Mesenteric fat pad (tissue), 1 donor: ENCODE results near the gene HTR4. TPM values are rescaled to one million over a fixed set of nuclear protein-coding genes. Genes with fewer than 3 reads are reported as not detected.
"Not testable (repeated sequence)": the region's sequence is repeated elsewhere in the genome, so short reads cannot be mapped to it uniquely, and the experiment has no call there.

Experiments used
- DNase-seq: peaks from one replicate; pipeline ENCODE4 v3.0.0-alpha.2; 2020; ENCODE audit warnings: low spot score
- long read RNA-seq: library from polyadenylated mRNA; unstranded; transcript quantifications from one replicate; pipeline ENCODE4 v2.0.0, GENCODE V29; 2020
- total RNA-seq: library from RNA; stranded (reverse); fragmentation: NEBNext Ultra II Directional; extraction: Animal tissue kit (Norgen Biotek cat#: 25700); gene quantifications from one replicate; pipeline ENCODE4 v1.2.1, GENCODE V29; 2021
- donor health status: DM: yes; HTN: yes; CAD: no.

HTR4 gene, protein sequence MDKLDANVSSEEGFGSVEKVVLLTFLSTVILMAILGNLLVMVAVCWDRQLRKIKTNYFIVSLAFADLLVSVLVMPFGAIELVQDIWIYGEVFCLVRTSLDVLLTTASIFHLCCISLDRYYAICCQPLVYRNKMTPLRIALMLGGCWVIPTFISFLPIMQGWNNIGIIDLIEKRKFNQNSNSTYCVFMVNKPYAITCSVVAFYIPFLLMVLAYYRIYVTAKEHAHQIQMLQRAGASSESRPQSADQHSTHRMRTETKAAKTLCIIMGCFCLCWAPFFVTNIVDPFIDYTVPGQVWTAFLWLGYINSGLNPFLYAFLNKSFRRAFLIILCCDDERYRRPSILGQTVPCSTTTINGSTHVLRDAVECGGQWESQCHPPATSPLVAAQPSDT
- 0.16 TPM for total RNA-seq
- long read RNA-seq, result 0 reads

DNA sequence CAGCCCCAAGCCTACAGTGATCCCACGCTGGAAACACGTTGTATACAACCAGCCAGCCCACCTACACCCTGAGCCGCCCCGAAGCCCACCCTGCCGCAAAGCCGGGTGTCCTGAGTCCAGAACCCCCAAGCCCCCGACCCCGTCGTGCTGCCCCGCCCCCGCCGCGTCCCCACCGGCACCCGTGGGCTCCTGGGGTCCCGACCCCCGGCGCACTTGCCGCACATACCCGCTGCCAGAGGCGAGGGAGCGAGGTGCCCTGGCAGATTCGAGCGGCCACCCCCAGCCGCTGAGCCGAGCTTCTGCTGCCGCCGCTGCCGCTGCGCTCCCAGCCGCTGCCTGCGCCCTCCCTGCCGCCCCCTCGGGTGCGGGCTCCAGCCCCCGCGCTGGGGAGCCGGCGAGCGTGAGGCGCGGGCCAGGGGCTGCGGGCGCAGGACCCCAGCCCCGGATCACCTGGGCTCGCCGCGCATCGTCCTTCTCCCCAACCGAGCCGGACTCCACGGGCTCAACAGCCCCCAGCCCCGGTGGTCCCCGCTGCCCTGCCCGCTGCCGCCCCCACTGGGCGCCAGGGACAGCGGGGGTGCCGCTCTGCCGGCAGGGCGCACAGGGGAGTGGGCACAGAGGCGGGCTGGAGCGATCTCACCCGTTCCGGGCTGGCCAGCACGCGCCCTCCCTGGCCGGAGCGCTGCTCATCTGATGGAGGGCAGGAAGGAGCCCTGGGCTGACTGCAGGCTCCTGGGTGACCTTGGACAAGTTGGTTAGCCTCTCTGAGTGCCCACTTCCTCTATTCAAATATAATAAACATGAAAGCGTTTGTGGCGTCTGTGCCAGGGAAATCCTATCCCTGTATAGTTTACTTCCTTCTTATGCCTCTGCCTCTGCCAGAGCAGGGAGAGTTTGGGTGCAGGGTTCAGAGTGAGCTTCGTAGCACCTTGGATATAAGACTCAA is at the start of gene HTR4:
Gene HTR4, minus strand, starts transcription at position 692 of the 946 bp plus-strand sequence. CDS start 17,513 bp downstream, outside the sequence.
- no peak for DNase-seq

DNA sequence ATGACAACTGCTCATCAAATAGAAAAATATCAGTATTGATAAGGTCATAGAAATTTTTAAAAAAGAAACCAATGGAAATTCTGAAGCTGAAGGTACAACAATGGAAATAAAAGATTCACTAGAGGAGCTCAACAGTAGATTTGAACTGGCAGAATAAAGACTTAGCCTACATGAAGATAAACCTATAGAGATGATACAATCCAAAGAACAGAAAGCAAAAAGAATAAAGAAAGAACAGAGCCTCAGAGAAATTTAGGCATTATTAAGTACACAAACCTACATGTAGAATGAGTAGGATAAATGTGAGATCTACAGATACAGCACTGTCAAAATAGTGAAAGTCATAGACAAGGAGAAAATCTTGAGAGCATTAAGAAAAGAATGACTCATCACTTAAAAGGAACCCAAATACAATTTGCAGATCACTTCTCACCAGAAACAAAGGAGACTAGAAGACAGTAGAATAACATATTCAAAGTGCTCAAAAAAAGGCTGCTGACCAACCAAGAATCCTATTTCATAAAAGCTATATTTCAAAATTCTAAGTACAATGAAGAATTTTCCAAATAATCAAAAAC is 47.8 kb upstream of the HTR4 start:
- DNase-seq, result no peak

DNA sequence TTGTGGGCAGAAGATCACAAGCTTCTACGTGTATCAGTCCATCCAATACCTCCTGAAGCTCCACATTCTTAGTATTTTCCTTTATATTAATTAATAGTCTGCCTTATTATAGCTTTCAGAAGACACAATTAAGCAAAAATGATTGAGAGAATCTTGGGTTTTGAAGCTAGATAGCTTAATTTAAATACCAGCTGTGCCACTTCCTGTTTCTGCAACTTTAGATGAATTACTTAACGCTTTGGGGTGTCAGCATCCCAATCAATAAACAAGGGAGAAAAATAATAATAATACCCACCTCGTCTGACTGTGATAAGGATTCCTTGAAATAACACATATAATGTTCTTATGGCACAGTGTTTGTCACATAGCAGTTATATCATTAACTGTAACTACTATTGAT is 44.7 kb upstream of the HTR4 start:
- no peak for DNase-seq

DNA sequence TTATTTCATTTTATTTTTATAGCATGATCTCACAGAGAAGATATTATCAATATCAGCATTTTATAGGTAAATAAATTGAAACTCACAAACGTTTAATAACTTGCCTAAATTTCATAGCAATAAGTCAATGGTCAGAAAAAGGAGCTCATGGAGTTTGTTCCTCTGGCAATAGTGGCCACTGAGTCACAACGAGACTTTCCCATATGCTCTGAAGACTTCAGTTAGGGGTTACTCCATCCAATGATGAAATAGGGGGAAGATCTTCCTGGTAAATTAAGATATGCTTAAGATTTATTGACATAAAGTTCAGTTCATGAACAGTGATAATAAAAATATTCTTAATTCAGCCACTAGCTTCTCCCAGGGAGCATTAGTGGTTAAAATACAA is 43.5 kb upstream of the HTR4 start:
- no peak for DNase-seq

DNA sequence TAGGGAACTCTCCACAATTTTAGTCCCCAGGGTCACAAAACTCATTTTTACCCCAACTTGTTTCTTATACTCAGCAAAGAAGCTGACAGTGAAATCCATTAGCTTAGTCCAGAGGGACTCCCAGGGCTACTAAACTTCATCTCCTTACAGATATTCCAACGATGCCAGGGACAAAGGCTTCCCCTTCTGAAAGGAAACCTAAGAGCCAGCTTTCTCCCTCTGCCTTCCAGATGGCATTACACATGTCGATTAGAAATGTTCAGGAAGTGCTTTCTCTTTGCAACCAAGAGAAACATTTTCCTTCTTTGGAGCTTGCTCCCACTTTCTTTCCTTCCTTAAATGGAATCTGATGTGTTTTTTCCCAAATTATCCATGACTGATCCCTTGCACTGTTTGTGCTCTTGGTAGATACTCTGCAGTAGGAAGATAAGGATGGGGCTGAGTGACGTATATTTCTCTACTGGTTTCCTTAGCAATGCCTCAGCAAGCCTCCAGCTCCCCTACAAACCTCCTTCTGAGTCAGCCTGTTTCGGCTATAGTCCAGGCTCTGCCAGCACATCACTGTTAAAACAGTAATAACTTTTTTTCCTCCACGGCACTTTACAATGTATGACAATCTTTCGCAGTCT is 43.0 kb upstream of the HTR4 start:
- no peak for DNase-seq

DNA sequence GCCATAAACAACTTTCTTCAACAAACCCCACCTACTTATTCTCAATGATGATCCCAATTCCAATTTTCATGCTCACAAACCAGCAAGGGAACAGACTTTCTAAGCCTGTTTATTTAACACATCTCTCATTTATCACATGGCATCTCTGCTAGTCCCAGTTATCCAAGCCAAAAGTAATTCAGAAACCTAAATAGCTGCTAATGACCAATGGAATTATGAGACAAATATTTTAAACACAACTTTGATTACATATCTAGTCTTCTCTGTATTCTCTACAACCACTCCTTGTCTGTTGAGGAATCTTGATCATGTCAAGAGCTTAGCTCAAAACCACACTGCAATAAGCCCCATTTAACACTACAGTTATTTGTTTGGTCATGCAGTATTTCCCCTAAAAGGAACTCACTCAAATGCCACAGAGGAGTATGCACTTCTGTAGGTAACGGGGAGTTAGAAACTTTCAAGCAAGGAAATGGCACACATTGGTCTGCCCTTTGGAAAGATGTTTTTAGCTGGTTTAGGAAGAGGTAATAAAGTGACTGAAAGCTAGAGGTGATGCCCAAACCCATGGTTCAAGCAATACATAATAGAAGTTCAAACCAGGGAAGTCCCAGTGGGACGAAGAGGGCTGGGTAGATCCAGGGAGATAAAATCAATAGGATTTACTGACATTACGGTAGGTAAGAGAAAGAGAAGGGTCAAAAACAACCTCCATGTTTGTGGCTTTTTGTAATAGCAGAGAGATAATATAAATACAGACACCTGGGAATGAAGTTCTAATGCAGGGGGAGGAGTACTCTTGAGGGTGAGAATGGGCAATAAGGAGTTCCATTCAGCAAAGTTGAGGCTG is 42.1 kb upstream of the HTR4 start:
- no peak for DNase-seq

DNA sequence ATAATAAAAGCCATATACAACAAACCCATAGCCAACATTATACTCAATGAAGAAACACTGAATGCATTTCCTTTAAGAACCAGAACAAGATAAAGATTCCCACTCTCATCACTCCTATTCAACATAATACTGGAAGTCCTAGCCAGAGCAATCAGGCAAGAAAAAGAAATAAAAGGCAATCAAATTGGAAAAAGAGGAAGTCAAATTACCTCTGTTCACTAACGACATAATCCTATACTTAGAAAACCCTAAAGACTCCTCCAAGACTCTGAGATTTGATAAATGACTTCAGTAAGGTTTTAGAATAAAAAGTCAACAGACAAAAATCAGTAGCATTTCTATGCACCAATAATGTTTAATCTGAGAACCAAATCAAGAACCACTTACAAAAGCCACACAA is 36.6 kb upstream of the HTR4 start:
- DNase-seq, result no peak

DNA sequence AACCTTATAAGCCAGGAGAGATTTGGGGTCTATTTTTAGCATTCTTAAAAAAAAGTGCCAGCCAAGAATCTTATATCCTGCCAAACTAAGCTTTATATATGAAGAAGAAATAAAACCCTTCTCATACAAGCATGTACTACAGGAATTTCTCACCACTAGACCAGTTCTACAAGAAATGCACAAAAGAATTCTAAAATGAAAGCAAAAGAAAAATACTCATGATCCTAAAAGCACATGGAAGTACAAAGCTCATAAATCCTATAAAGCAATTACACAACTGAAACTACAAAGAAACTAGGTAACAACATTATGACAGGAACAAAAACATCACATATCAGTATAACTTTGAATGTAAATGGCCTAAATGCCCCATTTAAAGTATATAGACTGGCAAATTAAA is 34.5 kb upstream of the HTR4 start:
- no peak for DNase-seq

DNA sequence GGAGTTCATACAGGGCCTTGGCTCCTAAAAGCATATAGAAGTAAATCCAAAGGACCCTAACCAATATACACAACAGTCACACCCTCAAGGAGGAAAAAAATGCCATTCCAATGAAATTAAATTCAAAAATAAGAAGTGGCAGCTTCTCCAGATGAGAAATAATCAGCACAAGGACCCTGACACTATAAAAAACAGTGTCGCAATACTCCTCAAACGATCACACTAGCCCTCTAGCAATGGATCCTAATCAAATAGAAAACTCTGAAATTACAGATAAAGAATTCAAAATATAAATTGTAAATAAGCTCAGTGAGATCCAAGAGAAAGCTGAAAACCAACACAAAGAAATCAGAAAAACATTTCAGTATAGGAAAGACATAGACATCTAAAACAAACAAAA is 33.5 kb upstream of the HTR4 start:
- no peak for DNase-seq

DNA sequence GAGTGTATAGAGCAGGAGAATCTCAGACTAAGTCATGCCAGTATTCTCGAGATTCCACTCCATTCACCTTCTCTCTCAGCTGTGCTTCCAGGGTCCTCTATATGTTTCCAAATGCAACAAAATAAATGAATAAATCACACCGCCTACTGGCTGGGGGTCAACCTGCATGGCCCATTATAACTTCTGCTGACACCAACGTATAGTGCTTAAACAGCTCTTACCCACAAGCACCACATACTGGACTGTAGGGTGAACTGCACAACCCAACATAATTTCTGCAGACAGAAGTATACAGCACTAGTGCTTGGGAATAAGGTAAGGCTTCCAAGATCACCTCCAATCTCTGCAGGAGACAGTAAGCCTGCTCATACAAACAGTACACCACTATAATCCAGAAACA is 33.1 kb upstream of the HTR4 start:
- DNase-seq, result no peak

DNA sequence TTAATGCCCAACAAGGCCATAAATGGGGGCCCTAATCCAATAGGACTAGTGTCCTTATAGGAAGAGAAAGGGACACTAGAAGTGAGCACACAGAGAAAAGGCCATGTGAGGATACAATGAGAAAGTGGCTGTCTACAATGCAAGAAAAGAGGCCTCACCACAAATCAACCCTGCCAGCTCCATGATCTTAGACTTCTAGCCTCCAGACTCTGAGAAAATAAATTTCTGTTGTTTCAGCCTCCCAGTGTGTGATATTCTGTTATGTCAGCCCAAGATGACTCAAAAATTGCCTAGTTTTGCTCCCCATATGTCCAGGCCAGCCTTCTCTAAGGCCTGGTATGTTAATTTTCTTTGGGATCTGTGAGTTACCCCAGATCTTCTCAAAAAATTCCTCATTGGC is 32.3 kb upstream of the HTR4 start:
- no peak for DNase-seq

DNA sequence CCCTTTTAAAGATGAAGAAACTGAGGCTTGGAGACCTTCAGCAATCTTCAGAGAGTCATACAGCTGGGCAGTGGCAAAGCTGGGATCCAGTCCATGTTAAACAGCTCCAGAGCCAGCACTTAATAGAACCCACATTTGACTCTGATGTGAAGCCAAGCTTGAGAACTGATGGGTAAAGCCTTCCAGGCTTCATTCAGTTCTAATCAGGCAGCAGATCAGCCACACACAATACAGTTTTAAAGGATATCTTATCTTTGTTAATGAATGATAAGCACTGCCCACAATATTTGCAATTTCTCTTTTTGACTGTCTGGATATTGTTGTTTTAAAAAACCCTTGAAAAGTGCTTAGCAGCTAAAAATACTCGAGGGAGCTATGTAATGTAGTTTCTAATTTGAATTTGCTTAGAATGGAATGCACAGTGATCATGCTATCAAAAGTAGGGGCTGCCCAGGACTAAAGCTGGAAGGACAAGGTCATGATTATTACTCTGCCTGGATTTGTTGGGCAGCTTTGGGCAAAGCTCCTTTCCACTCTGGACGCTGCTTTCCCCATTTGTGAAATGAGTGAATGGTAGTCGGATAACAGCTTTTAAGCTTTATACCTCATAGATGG is 31.3 kb upstream of the HTR4 start:
- no peak for DNase-seq

DNA sequence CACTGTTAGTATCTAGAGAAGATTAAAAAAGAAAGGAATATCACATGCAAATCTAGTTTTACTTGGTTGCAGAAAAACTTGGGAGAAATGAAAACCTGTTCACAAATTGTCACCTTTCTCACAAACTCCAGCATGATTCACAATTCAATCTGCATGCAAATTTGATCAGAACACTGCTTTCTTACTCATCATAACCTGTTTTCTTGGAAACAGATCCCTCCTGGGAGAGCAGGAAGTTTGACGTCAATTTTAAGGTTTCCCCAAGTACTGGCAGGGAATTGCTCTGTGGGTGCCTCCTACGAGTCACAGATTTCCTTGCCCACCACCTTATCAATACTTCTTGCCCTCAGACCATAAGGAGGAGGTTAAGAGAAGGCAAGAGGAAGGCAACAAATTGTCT is 30.2 kb upstream of the HTR4 start:
- no peak for DNase-seq

DNA sequence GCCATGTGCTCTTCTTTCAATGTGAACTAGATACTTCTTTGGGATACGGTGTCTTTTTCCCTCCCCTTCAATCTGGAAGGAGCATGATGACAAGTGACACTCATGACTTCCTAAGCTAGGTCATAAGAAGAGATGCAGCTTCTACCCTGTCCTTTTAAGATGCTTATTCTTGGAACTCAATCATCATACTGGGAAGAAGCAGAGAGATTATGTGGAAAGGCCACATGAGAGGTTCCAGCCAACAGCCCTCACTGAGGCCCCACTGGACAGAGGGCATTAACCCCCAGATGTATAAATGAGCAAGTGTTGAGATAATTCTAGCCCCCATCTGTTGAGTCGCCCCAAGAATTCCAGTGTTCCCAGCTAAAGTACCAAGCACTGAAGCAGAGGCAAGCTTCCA is 29.3 kb upstream of the HTR4 start:
- no peak for DNase-seq

DNA sequence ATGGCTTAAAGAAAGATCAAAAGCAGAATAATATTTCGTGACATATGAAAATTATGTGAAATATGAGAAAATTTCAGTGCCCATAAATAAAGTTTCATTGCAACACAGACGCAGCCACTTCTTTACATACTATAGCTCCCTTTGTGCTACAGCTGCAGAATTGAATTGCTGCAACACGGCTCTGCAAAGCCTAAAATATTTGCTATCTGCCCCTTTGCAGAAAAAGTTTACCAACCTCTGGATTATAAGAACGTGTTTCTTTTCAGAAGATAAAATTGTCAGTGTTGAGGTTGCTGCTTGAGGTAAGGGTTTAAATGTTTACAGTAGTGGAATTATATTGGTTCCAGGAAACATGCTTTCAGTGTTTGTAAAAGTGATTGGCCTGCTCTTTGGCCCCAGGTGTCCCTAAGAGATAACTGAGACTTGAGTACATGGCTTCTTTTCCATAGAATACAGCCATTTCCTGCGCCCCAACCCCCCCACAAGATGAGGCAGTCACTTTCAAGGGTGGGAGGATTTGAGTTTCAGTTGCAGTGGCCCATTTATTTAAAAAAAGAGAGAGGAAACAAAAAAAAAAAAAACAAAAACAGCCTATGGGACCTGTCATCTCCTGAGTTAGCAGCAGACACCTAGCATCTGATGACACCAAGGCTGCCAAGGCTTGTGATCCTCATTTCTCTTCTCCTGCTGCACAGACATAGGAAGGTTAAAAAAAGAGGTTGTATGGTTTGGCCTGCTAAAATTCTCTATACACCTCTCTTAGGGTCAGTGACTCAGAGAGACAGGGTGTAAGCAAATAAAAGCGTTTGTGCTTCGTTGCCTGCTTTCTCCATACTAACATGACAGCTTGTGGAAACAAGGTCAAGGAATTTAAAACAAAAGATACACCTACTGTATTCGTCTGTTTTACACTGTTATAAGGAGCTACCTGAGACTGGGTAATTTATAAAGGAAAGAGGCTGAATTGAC is 28.0 kb upstream of the HTR4 start:
- no peak for DNase-seq

DNA sequence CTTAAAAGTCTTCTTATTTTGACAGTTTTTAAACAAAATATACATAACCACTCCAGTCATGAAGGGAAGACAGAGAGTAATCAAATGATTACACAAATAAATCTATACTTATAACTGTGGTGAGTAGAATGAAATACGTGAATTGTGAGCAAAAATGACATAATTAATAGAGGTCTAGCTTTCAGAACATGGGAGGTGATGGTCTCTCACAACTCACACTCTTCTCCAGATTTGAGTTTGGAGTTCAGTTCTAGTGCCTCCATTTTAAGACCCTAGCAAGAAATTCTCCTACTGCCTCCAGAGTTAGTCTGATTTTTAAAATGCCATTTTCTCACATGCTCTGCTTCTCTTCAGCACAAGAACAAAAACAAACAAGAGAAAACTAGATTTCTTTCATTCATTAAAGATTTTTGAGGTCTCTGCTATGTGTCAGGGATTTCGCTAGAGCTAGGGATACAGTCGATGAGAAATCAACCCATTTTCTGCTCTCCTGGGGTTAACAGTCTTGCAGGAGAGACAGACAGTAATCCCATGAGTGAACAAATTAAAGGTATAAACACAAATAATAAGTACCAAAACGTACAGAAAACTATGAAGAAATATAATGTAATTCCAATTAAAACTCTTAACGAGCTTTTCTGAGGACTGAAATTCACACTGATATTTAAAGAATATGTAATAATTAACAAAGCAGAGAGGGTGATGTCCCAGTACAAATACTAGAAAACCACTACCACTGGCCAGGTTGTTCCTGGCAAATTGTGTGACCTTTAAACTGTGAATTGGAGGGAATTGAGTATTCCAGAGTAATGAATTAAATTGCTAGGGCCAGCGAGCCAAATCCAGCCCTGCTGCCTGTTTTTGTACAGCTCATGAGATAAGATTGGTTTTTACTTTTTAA is 27.1 kb upstream of the HTR4 start:
- DNase-seq, result no peak

DNA sequence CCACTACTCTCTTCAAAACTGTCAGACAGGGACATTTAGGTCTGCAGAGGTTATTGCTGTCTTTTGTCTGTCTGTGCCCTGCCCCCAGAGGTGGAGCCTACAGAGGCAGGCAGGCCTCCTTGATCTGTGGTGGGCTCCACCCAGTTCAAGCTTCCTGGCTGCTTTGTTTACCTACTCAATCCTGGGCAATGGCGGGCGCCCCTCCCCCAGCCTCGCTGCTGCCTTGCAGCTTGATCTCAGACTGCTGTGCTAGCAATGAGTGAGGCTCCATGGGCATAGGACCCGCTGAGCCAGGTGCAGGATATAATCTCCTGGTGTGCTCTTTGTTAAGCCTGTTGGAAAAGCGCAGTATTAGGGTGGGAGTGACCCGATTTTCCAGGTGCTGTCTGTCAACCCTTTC is 19.4 kb upstream of the HTR4 start:
- DNase-seq, result not testable (repeated sequence)

DNA sequence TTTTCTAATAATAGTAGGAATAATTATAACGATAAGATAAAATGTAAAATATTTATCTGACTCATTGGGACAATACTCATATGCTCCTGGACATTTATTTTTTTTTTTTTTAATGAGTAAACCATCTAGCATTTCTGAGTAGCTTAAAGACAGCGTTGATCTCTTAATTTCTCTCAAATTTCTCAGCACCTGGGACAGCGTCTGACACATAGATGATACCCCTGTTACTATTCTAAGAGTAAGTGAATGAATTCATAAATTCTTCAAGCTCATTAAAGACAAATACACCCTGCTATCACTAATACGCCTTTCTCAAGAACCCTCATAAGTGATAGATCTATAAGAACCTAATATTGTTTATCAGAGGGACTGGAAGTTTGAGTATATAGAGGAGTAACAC is 12.0 kb upstream of the HTR4 start:
- DNase-seq, result no peak
